ENCODE results near the gene LGALS9C. TPM values are rescaled to one million over a fixed set of nuclear protein-coding genes. Genes with fewer than 3 reads are reported as not detected.
"Not testable (repeated sequence)": the region's sequence is repeated elsewhere in the genome, so short reads cannot be mapped to it uniquely, and the experiment has no call there.

The LGALS9C gene
- total and polyA plus RNA-seq, 4 experiments from 2014 or later: not detected

DNA sequence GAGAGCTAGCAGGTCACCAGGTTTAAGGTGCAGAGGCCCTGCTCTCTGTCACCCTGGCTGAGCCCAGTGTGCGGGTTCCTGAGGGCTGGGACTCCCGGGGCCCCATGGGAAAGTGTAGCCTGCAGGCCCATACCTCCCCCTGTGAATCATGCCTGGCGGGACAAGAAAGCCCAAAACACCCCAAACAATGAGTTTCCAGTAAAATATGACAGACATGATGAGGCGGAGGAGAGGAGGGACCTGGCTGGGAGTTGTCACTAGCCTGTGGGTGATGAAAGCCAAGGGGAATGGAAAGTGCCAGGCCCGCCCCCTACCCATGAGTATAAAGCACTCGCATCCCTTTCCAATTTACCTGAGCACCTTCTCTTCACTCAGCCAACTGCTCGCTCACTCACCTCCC, 26.8 kb upstream of the LGALS9C start:
- H3K4me3 ChIP-seq (ENCODE audit: low read length in 2 of 2); H3K9me3 Mint-ChIP-seq; DNase-seq; H3K36me3 Mint-ChIP-seq; H3K27me3 ChIP-seq (ENCODE audit: insufficient read depth, low read length); H3K27ac ChIP-seq (ENCODE audit: low read depth, low read length); H3K4me1 ChIP-seq (ENCODE audit: insufficient read depth, low read length); H3K36me3 ChIP-seq (ENCODE audit: insufficient read depth, low read length); H3K27me3 Mint-ChIP-seq; CTCF ChIA-PET (ENCODE audit: partially characterized antibody); H3K4me1 Mint-ChIP-seq; H3K9me3 ChIP-seq (ENCODE audit: control insufficient read depth in 1 of 2, low read length in 2 of 2); POLR2A ChIA-PET (ENCODE audit: partially characterized antibody); intact Hi-C loops (cut with micrococcal nuclease); H3K4me3 Mint-ChIP-seq; H3K27ac Mint-ChIP-seq: not testable (repeated sequence)

GRCh38 chr17:18450998-18451397, 25.6 kb upstream of the LGALS9C start:
- H3K4me3 Mint-ChIP-seq; CTCF ChIA-PET (ENCODE audit: partially characterized antibody); POLR2A ChIA-PET (ENCODE audit: partially characterized antibody); DNase-seq; H3K36me3 ChIP-seq (ENCODE audit: insufficient read depth, low read length); H3K36me3 Mint-ChIP-seq; H3K4me3 ChIP-seq (ENCODE audit: low read length in 2 of 2); H3K27me3 ChIP-seq (ENCODE audit: insufficient read depth, low read length); H3K4me1 ChIP-seq (ENCODE audit: insufficient read depth, low read length); H3K27ac ChIP-seq (ENCODE audit: low read depth, low read length); H3K4me1 Mint-ChIP-seq; H3K9me3 ChIP-seq (ENCODE audit: control insufficient read depth in 1 of 2, low read length in 2 of 2); H3K27ac Mint-ChIP-seq; intact Hi-C loops (cut with micrococcal nuclease); H3K27me3 Mint-ChIP-seq; H3K9me3 Mint-ChIP-seq: not testable (repeated sequence)

- H3K4me1 ChIP-seq (ENCODE audit: insufficient read depth, low read length); H3K27me3 Mint-ChIP-seq; intact Hi-C loops (cut with micrococcal nuclease); H3K36me3 ChIP-seq (ENCODE audit: insufficient read depth, low read length); DNase-seq; H3K4me3 Mint-ChIP-seq; CTCF ChIA-PET (ENCODE audit: partially characterized antibody); H3K4me3 ChIP-seq (ENCODE audit: low read length in 2 of 2); H3K9me3 ChIP-seq (ENCODE audit: control insufficient read depth in 1 of 2, low read length in 2 of 2); H3K27ac ChIP-seq (ENCODE audit: low read depth, low read length); H3K27me3 ChIP-seq (ENCODE audit: insufficient read depth, low read length); H3K36me3 Mint-ChIP-seq; H3K9me3 Mint-ChIP-seq; H3K4me1 Mint-ChIP-seq; H3K27ac Mint-ChIP-seq; POLR2A ChIA-PET (ENCODE audit: partially characterized antibody): not testable (repeated sequence)
These were observed 24.6 kb upstream of the LGALS9C start for GRCh38 chr17:18451969-18452368.

GRCh38 chr17:18459035-18459434, 17.6 kb upstream of the LGALS9C start:
- H3K36me3 Mint-ChIP-seq; CTCF ChIA-PET (ENCODE audit: partially characterized antibody); H3K36me3 ChIP-seq (ENCODE audit: insufficient read depth, low read length); POLR2A ChIA-PET (ENCODE audit: partially characterized antibody); intact Hi-C loops (cut with micrococcal nuclease); H3K27me3 Mint-ChIP-seq; H3K27me3 ChIP-seq (ENCODE audit: insufficient read depth, low read length); H3K4me3 Mint-ChIP-seq; H3K4me1 ChIP-seq (ENCODE audit: insufficient read depth, low read length); H3K4me1 Mint-ChIP-seq; H3K9me3 ChIP-seq (ENCODE audit: control insufficient read depth in 1 of 2, low read length in 2 of 2); H3K4me3 ChIP-seq (ENCODE audit: low read length in 2 of 2); H3K9me3 Mint-ChIP-seq; H3K27ac Mint-ChIP-seq; DNase-seq; H3K27ac ChIP-seq (ENCODE audit: low read depth, low read length): not testable (repeated sequence)

GRCh38 chr17:18463831-18464502, 12.6 kb upstream of the LGALS9C start:
- H3K27me3 Mint-ChIP-seq; H3K4me3 Mint-ChIP-seq; H3K36me3 ChIP-seq (ENCODE audit: insufficient read depth, low read length); H3K9me3 ChIP-seq (ENCODE audit: control insufficient read depth in 1 of 2, low read length in 2 of 2); DNase-seq; CTCF ChIA-PET (ENCODE audit: partially characterized antibody); H3K9me3 Mint-ChIP-seq; H3K4me3 ChIP-seq (ENCODE audit: low read length in 2 of 2); H3K27ac ChIP-seq (ENCODE audit: low read depth, low read length); H3K36me3 Mint-ChIP-seq; H3K4me1 Mint-ChIP-seq; H3K27ac Mint-ChIP-seq; POLR2A ChIA-PET (ENCODE audit: partially characterized antibody); H3K27me3 ChIP-seq (ENCODE audit: insufficient read depth, low read length); H3K4me1 ChIP-seq (ENCODE audit: insufficient read depth, low read length); intact Hi-C loops (cut with micrococcal nuclease): not testable (repeated sequence)

GRCh38 chr17:18466250-18466983, 10.2 kb upstream of the LGALS9C start:
- H3K4me1 Mint-ChIP-seq; H3K27me3 Mint-ChIP-seq; H3K4me3 ChIP-seq (ENCODE audit: low read length in 2 of 2); H3K9me3 ChIP-seq (ENCODE audit: control insufficient read depth in 1 of 2, low read length in 2 of 2); H3K9me3 Mint-ChIP-seq; CTCF ChIA-PET (ENCODE audit: partially characterized antibody); H3K36me3 Mint-ChIP-seq; H3K4me1 ChIP-seq (ENCODE audit: insufficient read depth, low read length); POLR2A ChIA-PET (ENCODE audit: partially characterized antibody); H3K27ac Mint-ChIP-seq; DNase-seq; intact Hi-C loops (cut with micrococcal nuclease); H3K27me3 ChIP-seq (ENCODE audit: insufficient read depth, low read length); H3K36me3 ChIP-seq (ENCODE audit: insufficient read depth, low read length); H3K27ac ChIP-seq (ENCODE audit: low read depth, low read length); H3K4me3 Mint-ChIP-seq: not testable (repeated sequence)

DNA sequence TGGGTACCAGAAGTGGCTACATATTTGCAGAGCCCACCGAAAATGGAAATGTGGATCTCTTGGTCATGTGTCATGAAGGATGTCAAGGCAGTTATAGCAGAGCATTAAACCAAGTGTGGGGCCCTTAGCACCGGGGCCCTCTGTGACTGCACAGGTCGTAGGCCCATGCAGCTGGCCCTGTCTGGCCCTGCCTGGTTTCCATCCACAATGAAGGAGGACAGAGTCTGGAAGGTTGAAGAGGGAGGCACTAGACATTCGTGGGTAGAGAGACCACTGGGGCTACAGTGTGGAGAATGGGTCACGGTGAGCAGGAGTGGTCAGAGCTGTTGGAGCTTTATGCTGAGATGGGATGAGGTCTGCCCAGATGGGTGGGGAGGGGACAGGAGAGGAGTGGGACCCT, 9.6 kb upstream of the LGALS9C start:
- H3K4me3 ChIP-seq (ENCODE audit: low read length in 2 of 2); H3K4me1 Mint-ChIP-seq; H3K36me3 ChIP-seq (ENCODE audit: insufficient read depth, low read length); H3K4me3 Mint-ChIP-seq; intact Hi-C loops (cut with micrococcal nuclease); H3K27ac Mint-ChIP-seq; H3K36me3 Mint-ChIP-seq; CTCF ChIA-PET (ENCODE audit: partially characterized antibody); DNase-seq; H3K27me3 ChIP-seq (ENCODE audit: insufficient read depth, low read length); POLR2A ChIA-PET (ENCODE audit: partially characterized antibody); H3K4me1 ChIP-seq (ENCODE audit: insufficient read depth, low read length); H3K9me3 Mint-ChIP-seq; H3K9me3 ChIP-seq (ENCODE audit: control insufficient read depth in 1 of 2, low read length in 2 of 2); H3K27ac ChIP-seq (ENCODE audit: low read depth, low read length); H3K27me3 Mint-ChIP-seq: not testable (repeated sequence)

All from CD4-positive, alpha-beta memory T cell (primary cell).